NCI-H1417 (cell line): ENCODE results near the gene ACAD11.

Experiments used
- DNase-seq, 3 experiments: peaks; one replicate each; lab custom pipeline; 2025; lab: John Stamatoyannopoulos, UW

ACAD11 gene

DNA sequence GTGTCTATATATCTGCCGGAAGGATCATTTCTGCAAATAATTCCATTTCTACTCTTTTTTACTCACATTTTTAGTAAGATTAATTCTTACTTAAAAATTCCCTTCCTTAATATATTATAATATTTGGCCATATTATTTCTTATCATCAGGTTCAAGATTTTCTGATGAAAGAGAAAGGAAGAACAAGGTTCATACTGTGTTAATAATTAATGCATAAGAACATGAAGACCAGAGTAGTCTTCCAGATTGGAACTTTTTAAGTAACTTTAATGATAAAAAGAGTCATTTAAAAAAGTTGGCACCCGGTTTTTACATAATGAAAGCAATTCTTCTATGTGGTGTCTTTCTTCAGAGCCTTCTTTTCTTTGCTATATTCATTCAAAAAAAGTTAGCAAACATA lies 61.9 kb downstream of the ACAD11 start:
- no peak for DNase-seq

DNA sequence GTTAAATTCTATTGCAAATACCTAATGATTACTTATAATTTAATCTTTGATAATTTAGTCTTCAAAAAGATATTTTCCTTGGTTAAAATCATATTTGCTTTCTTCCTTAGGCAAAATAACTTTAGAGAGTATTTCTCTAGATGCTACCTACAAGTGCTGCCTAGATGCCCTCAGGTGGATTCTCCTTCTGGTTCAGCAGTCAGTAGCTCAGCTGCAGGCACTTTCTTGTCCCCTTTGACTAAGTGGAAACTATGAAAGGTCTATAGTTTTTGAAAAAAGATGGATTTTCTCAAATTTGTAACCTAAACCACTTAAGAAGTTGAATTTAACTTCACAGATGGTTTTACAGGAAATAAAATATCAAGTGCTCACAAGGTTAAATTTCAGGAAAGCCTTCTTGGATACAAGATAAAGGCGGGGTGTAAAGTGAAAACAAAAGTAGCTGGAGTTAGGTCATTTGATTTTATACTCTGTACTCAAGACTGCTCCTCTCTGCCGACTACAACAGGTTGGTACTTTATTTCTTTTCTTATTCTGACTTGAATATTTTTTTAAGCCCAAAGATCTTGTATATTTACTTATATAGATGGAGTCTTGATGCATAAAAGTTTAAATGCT lies 62.7 kb downstream of the ACAD11 start, which contains the start of gene ACKR4:
TSS of gene ACKR4 (plus strand) at position 455 of the 618 bp plus-strand sequence. CDS start 3,128 bp downstream, outside the sequence.
- DNase-seq, result no peak

DNA sequence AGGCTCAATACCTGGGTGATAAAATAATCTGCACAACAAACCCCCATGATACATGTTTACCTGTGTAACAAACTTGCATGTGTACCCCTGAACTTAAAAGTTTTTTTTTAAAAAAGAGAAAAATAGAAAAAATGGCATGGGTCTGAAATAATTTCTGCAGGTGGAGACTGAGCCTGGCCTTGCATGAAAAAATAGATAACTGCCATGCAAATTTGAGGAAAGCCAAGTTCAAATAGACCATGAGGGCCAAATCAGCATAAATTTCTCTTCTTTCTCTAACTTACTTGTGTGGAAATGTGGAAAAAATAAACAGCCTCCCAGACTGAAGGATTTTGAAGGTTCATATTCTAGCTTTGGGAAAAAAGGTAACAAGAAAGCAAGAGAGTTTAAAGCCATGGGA lies 63.3 kb downstream of the ACAD11 start:
- no peak for DNase-seq

DNA sequence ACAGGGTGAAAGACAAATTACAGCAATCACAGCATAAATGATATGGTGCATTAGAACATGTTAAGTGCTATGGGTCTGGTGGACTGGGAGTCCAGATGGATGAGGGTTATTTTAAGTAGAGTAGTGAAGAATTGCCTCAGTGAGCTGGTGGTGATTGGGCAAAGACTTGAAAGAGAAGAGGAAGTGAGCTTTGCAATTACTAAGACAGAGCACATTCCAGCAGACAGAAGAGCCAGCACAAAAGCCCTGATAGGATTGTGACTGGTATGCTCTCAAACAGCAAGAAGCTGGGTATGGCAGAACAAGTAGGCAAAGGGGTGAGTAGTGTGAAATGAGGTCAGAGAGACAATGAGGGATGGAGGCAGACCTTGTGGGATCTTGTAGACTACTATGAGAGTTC lies 64.6 kb downstream of the ACAD11 start:
- no peak for DNase-seq

DNA sequence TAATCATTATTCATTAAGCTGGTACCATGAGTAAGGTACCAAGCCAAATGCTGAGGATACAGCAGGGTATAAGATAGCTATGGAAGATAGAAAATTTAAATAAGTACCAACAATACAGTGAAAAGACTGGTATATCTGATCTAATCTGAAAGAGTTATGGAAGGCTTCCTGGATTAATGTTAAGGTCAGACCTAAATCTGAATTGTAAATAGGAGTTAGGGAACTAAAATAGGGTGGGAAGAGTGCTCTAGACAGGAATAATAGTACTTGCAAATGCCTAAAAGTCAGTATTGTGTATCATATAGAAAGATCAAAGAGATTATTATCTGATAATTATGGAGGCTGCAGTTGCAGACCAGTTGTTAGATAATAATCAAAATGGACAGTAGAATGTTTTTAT lies 65.1 kb downstream of the ACAD11 start:
- DNase-seq, result no peak

DNA sequence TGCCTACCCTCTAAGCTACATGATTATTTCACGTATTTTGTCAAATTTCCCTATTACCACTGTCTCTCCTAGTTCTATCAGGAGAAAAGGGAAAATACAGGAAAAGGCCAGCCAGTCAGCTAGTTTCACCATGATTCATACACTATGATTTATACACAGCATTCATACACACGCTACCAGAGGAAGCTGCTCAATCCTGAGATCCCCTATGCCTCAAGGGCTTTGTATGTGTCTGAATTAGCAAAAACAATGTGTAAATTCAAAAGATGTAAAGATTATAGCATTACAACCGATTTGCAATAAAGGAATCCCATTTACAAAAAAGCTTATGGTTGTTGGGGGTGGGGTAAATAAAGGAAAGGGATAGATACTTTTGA lies 65.7 kb downstream of the ACAD11 start:
- no peak for DNase-seq

DNA sequence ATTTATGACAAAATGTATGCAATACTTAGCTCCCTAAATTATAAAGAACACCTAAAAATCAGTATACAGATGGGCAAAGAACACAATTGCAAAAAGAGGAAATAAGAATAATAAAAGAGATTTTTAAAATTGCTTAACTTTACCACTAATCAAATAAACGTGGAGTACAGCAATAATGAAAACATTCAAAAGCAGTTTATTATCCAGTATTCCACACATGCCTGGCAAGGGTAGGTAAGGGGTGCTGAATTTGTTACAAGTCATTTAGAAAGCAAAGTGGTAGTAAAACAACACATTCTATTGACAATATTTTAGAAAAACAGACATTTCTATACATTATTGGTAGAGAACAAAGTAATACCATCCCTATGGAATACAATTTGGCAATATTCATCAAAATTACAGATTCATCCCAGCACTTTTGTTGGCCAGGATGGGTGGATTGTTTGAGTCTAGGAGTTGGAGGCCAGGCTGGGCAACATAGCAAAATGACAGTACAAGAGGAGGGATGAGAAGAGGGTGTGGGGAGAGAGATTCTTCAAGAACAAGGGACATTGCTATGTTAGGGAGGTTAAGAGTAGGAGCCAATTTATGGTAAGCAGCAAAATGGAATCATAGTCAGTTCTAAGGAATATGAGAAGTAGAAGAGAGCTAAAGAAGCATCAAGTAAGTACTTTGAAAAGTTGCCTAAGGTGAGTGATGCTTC lies 66.2 kb downstream of the ACAD11 start:
- no peak for DNase-seq

DNA sequence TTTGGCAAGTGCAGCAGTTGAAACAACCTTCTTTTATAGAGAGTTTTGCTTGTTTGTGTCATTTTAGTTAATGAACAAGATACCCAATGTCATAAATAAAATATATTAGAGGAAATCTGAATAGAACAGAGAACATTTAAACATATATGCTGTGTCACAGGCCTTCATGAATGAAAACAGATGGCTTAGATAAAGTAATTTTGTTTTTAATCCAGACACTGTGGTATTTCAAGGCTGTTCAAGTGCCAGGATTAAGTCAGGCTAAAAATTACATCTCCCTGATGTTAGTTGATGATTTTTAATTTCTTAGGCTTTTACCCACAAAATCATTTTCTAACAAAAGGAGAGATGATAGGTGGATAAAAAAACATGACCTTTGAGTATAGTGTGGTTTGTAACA lies 67.4 kb downstream of the ACAD11 start:
- no peak for DNase-seq

DNA sequence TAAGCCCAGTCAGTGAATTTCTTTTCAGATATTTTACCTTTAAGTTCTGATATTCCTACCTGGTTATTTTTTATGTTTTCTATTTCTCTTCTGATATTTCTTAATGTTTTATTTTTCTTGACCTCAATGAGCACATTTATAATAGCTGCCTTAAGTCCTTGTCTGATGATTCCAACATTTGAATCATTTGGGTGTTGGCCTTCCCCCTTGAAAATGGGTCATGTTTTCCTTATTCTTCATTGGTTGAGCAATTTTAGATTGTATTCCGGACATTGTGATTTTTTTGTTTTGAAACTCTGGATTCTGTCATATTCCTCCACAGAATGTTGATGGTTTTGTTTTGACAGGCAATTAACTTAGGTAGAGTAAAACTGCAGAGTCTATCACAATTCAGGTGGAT lies 72.2 kb downstream of the ACAD11 start:
- DNase-seq, result no peak

DNA sequence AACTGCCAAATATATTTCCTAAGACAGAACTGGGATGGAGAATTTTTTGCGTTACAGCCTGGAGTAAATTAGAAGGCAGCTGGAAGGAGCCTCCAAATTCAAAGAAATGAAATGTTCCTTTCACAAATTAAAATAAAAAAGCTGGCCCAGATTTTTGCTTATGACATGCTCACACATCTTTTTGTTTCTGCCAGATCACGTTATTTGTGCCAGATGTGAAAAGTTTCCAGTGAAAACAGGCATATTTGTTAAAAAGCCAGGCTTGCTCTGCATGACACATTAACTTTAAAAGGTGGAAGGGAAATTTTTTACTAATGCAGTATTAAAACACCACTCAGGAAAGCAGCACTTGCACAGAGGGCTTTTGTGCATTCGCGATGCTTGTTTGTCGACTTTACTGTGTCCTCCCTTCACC lies 85.8 kb downstream of the ACAD11 start:
- no peak for DNase-seq

DNA sequence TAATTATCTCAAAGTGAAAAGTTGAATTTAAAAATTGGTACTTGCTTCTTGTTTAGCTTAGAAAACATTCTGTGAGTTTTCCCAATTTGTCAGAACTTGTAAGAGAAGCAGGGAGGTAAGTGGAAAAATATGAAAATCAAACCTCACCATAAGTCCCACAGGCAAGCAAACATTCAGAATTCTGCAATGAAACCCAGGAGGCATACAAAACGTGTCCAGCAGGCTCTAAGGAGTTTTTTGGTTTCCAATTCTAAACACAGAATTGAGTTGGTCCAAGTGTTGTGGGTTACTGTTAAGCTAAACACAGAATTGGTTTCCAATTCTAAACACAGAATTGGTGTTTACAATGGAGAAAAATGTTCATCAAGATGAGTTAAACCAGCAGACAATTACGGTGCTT lies 89.6 kb downstream of the ACAD11 start:
- DNase-seq, result no peak

DNA sequence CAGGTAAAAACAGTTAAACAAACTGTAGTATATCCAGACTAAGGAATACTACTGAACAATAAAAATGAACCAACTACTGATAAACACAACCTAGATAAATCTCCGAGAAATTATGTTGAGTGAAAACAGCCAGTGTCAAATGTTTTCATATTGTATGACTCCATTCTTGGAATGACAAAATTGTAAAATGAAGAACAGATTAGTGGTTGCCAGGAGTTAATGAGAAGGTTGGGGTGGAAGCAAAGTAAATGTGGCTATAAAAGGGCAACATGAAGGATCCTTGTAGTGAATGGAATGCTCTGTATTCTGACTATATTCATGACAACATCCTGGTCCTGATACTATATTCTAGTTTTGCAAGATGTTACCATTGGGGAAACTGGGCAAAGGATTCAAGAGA lies 90.0 kb downstream of the ACAD11 start:
- no peak for DNase-seq

DNA sequence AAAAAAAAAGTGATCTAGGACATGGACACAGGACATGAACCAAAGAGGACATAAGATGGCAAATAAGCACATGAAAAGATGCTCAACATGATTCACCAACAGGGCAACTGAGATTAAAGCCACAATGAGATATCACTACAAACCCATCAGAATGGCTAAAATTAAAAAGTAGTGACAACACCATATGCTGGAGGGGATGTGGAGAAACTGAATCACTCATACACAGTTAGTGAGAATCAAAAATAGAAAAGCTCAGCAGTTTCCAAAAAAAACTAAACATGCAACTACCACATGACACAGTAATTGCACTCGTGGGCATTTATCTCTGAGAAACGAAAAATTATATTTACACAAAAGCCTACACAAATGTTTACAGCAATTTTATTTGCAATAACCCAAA lies 90.5 kb downstream of the ACAD11 start:
- no peak for DNase-seq

DNA sequence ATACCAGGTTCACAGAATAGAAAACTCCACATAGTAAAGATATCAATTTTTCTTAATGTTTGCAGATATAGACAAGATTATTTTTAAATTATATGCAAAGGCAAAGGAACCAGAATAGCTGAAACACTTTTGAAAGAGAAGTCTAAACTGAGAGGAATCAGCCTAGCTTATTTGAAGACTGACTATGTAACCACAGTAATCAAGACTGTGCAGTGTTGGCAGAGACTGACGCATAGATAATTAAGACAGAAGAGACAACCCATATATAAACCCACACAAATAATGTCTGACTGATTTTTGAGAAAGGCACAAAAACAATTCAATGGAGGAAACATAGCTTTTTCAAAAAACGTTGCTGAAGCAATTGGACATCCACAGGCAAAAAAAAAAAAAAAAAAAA lies 91.2 kb downstream of the ACAD11 start:
- no peak for DNase-seq

DNA sequence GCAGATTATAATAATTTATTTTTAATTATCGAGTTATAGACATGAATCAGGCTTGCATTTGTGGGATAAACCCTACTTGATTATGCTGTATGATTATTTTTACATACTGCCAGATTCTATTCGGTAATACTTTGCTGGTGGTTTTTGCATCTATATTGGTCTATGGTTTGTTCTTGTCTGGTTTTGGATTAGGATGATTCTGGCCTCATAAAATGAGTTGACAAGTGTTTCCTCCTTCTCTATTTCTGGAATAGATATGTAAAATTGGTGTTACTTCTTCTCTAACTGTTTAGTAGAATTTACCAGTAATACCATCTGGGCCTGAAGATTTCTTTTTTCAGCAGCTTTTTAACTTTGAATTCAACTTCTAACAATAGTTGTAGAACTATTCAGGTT lies 95.5 kb downstream of the ACAD11 start:
- no peak for DNase-seq

DNA sequence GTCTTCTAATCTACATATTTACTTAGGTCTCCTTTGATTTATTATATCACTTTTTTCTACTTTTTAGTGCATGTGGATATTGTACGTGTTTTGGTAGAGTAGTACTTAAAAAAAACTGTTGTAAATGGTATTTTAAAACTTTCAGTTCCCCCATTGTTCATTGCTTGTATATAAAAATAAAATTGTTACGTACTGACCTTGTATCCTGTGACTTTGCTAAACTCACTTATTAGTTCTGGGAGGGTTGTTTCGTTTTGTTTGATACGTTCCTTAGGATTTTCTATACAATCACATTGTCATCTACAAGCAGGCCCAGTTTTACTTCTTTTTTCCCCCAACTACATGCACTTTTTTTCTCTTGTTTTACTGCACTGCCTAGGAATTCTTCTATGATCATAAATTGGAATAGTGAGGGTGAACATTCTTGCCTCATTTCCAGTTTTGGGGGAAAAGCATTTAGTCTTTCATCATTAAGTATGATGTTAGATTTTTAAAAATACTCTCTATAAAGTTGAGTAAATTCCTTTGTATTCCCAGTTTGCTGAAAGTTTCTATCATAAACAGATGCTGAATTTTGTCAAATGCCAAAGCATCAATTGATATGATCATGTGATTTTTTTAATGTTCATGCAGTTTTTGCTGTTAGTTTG lies 96.1 kb downstream of the ACAD11 start:
- DNase-seq, result no peak

DNA sequence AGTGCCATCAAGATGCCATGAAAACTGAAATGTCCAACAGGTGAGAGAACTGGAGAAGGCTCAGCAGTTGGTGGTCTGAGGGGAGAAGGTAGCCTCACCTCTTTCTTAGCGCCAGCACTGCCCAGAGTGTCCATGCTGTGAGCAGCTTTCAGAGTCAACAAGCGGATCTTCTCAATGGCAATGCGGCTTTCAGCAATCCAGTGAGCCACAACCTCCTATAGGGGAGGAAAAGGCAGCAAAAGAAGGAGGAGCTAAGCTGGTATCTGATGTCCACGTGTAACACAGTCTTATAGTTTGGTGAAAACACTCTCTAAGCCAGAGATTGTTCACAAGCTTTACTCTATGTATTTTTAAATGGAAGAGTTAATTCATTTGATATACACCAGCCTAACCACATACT lies 98.6 kb downstream of the ACAD11 start:
- peak in 2 of 3 experiments; percentile 23 to 93 for DNase-seq

DNA sequence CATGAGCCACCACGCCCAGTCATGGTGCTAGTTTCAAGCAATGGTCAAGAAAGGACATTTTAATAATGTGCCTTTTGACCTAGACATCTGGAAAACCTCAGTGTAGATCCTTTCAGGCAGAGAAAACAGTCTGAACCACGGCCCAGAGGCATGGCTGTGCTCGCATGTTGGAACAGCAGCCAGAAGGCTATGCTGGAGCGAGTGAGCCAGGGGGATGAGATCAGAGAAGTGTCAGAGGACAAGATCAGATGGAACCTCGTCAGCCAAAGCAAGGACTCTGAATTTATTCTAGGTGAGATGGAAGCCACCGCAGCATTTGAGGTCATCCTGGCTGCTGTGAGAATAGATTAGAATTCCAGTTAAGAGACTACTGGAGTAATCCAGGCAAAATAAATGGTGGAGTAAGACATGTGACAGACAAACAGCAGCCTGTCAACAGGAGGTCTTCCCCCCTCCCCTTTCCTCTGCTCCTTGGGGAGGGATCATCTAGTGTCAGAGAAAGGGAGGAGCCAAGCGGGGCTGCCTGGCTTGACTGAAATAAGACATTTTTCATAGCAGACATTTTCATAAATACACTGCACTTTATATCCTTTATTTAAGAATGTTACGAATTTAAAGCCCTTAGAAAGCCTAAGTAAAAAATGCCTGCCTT lies 103.0 kb downstream of the ACAD11 start:
- no peak for DNase-seq

DNA sequence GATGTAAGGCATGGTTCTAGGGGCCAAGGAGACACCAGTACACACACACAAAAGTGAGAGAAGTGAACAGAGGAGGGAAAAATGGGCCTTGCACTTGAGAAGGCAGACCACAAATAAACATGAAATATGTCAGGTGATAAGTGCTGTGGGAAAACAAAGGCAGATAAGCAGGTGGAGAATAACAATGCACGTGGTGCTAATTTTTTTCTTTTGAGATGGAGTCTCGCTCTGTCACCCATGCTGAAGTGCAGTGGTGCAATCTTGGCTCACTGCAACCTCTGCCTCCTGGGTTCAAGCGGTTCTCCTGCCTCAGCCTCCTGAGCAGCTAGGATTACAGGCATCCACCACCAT lies 103.6 kb downstream of the ACAD11 start:
- DNase-seq, result peak in 1 of 3 experiments; percentile 18

DNA sequence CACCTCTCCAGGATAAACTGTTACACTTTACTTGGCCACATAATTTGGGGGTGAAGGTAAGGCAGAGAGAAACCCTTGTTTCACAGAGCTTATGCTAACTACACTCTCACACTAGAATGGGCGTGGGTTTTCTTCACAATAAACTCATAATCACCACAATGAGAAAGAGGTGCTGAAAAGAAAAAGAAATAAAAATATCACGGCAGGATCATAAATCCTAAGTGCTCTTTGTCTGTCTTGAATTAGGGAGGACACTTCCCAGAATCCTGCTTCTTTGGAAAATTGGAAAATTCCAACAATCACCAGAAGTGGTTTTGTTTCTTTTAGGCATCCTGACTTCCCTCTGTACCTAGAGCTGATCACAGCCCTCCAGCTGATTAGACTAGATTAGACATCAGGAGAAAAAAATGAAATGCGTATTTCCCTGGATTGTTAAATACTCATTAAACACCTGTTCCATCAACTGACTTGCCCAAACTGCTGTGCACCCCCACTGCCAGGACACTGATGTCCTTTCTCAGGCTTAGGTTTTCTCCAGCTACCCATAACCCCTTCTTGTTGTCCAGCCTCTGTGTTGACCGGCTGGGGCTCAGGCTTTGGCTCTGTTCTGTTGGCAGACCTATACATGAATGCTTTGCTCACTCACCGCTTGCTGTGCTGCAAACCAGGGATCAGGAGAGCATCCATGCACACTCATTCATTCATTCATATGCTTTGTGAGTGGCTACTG lies 104.1 kb downstream of the ACAD11 start:
- DNase-seq, result no peak

DNA sequence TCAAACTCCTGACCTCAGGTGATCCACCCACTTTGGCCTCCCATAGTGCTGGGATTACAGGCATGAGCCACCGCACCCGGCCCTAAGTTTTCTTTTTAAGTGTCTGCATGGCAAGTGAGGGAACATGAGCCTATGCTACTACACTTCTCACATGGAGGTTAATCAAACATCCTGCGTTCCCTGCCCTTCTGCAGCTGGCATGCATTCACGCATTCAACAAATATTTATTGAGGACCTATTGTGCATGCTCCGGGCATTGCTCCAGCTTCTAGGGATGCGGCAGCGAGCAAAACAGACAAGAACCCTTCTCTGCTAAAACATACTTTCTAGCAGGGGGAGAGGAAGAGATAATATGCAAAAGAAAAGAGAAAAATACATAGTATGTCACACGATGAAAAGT lies 105.2 kb downstream of the ACAD11 start:
- peak; percentile 9 to 34 (median 32) for DNase-seq

DNA sequence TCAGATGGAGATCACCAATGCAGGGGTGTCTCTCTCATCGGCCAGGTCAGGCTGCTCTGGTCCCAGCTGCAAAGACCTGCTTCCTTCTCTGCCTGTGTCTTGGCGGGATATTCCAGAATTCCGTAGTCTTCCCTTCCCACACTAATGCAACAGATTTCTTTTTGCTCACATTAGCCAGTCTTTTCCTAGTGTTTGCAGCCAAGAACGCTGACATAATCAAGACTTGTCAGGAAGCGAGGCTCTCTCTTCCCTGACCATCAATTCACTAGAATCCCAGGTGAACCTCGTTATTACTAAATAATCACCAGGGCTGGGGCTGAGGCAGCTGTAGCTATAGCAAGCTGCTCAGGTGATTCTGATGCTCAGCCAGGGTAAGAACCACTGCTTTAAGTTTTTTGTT lies 105.8 kb downstream of the ACAD11 start:
- no peak for DNase-seq
